K562 (cell line): Measurements from ENCODE around the gene KITLG. TPM values are rescaled to one million over a fixed set of nuclear protein-coding genes. Genes with fewer than 3 reads are reported as not detected.

ENCODE experiments used
- ATAC-seq: fragments of 200-7000 bp; cut with Tn5 transposase; 3 replicates; pipeline ENCODE4 v1.9.1; 2020; ENCODE audit warnings: moderate library complexity
- BruUV-seq: library from RNA; stranded (reverse); fragments of 400-500 nt; replicated peaks from 2 replicates; lab custom pipeline; 2021; lab: Mats Ljungman, UMichigan
- CTCF ChIA-PET: fragments of 300-600 bp; formaldehyde crosslinking; extraction: SDS; loops from one replicate; lab custom pipeline; 2021; ENCODE audit warnings: low intra/inter-chr PET ratio; lab: Yijun Ruan, JAX
- POLR2A ChIA-PET: fragments of 300-600, 350-650 bp; sonication (Branson Sonifier 250); formaldehyde crosslinking; extraction: SDS; loops from one replicate; lab custom pipeline; 2021; ENCODE audit warnings: antibody characterized with exemption, inconsistent platforms; lab: Yijun Ruan, JAX
- DNase-seq, 4 experiments: peaks; one replicate each; pipeline versions ENCODE4 v3.0.0 to v3.0.0-alpha.2; 2011 to 2018; ENCODE audit warnings: low spot score in 3 of 4, mixed read lengths in 3 of 4; ENCODE audit errors: extremely low read depth in 1 of 4
- FAIRE-seq: peaks from 2 replicates; lab custom pipeline; 2011; peaks lifted over from hg19 to GRCh38; lab: Jason Lieb, UNC
- H2AFZ ChIP-seq: 2 replicates; pipeline ENCODE4 v1.6.0; 2011; ENCODE audit warnings: low read depth, low read length, control low read depth, inconsistent platforms
- H3K27ac ChIP-seq: fragments of 200-600 bp; 3 replicates; pipeline ENCODE4 v1.8.0; 2011; ENCODE audit warnings: low read depth, mild to moderate bottlenecking, control low read depth, inconsistent platforms, low read length, moderate library complexity, mixed read lengths; ENCODE audit errors: extremely low read depth
- H3K27me3 ChIP-seq, 2 experiments: fragments of 300-600 bp in 1 of 2; 2 replicates in 1 of 2; 3 replicates in 1 of 2; pipeline versions ENCODE4 v1.6.0 to v1.8.0; 2011; ENCODE audit warnings: inconsistent platforms in 2 of 2, low read length in 2 of 2, mild to moderate bottlenecking in 1 of 2, mixed read lengths in 1 of 2, moderate library complexity in 1 of 2; ENCODE audit not compliant: control insufficient read depth in 2 of 2, insufficient read depth in 2 of 2
- H3K36me3 ChIP-seq: fragments of 300-600 bp; 3 replicates; pipeline ENCODE4 v1.8.0; 2011; ENCODE audit warnings: mild to moderate bottlenecking, low read length, inconsistent platforms; ENCODE audit not compliant: control insufficient read depth, insufficient read depth
- H3K4me1 ChIP-seq, 2 experiments: fragments of 200-600 bp in 1 of 2; replicated peaks in 1 of 2; 2 replicates in 1 of 2; 3 replicates in 1 of 2; pipeline versions ENCODE4 v1.5.1 to v1.8.0; 2011; ENCODE audit warnings: inconsistent platforms in 2 of 2, low read length in 2 of 2, mild to moderate bottlenecking in 1 of 2, mixed read lengths in 1 of 2, moderate library complexity in 1 of 2; ENCODE audit not compliant: control insufficient read depth in 2 of 2, insufficient read depth in 2 of 2
- H3K4me2 ChIP-seq: 2 replicates; pipeline ENCODE4 v1.6.1; 2011; ENCODE audit warnings: low read length, control low read depth, inconsistent platforms, mixed read lengths; ENCODE audit not compliant: insufficient read depth
- H3K4me3 ChIP-seq: fragments of 200-600 bp; sonication (generic), shearing (Covaris generic); 2 replicates; pipeline ENCODE4 v1.5.1; 2016; ENCODE audit warnings: control low read depth, inconsistent platforms
- H3K79me2 ChIP-seq: fragments of 200-600 bp; 3 replicates; pipeline ENCODE4 v1.8.0; 2011; ENCODE audit warnings: low read length, inconsistent platforms; ENCODE audit not compliant: control insufficient read depth, insufficient read depth
- H3K9ac ChIP-seq, 2 experiments: 2 replicates each; pipeline versions ENCODE4 v1.6.0 to v1.6.1; 2011; ENCODE audit warnings: low read depth in 2 of 2, low read length in 2 of 2, control low read depth in 1 of 2, inconsistent platforms in 1 of 2, mild to moderate bottlenecking in 1 of 2, mixed read lengths in 1 of 2; ENCODE audit not compliant: insufficient read depth in 1 of 2
- H3K9me1 ChIP-seq: one replicate; pipeline ENCODE4 v1.6.0; 2011; ENCODE audit warnings: inconsistent platforms, mild to moderate bottlenecking, low read length, moderate library complexity; ENCODE audit not compliant: control insufficient read depth, insufficient read depth
- H3K9me3 ChIP-seq: replicated peaks from 2 replicates; pipeline ENCODE4 v1.5.1; 2011; ENCODE audit warnings: low read depth, low read length, inconsistent platforms; ENCODE audit not compliant: control insufficient read depth, insufficient read depth
- H4K20me1 ChIP-seq: replicated peaks from 2 replicates; pipeline ENCODE4 v1.6.1; 2011; ENCODE audit warnings: low read length, inconsistent platforms, mixed read lengths; ENCODE audit not compliant: control insufficient read depth, insufficient read depth
- DDX20 ChIP-seq: fragments of 450-650 bp; IDR thresholded peaks from 2 replicates; pipeline ENCODE4 v1.6.1; 2016; ENCODE audit warnings: missing genetic modification characterization, low read depth, mild to moderate bottlenecking, missing compliant biosample characterization, moderate library complexity
- DLX4 ChIP-seq: fragments of 250-450 bp; sonication (Bioruptor Pico); IDR thresholded peaks from 2 replicates; pipeline ENCODE4 v1.6.1; 2021; ENCODE audit warnings: mild to moderate bottlenecking
- E2F5 ChIP-seq: sonication (generic); formaldehyde crosslinking; IDR thresholded peaks from 2 replicates; pipeline ENCODE4 v1.8.0; 2022; ENCODE audit warnings: mild to moderate bottlenecking, missing genetic modification reagents
- GTF3C2 ChIP-seq: IDR thresholded peaks from 3 replicates; pipeline ENCODE4 v1.6.1; 2011; ENCODE audit warnings: borderline replicate concordance, mild to moderate bottlenecking, moderate library complexity; ENCODE audit not compliant: insufficient read length; ENCODE audit errors: extremely low read depth
- MTF1 ChIP-seq: fragments of 250-450 bp; sonication (Bioruptor Pico); IDR thresholded peaks from 2 replicates; pipeline ENCODE4 v1.9.0; 2021; ENCODE audit warnings: moderate library complexity, mild to moderate bottlenecking, inconsistent platforms, borderline replicate concordance
- NBN ChIP-seq: fragments of 450-650 bp; IDR thresholded peaks from 2 replicates; pipeline ENCODE4 v1.6.1; 2016; ENCODE audit warnings: low read depth, mild to moderate bottlenecking
- NCOA2 ChIP-seq, 2 experiments: fragments of 450-650 bp; IDR thresholded peaks; 2 replicates each; pipeline ENCODE4 v1.6.1; 2018; ENCODE audit warnings: mild to moderate bottlenecking in 2 of 2, moderate library complexity in 1 of 2; ENCODE audit not compliant: partially characterized antibody in 2 of 2
- NFE2 ChIP-seq: IDR thresholded peaks from 2 replicates; pipeline ENCODE4 v1.6.1; 2014; ENCODE audit warnings: antibody characterized with exemption, low read depth
- RBFOX2 ChIP-seq: fragments of 200-400 bp; formaldehyde crosslinking; IDR thresholded peaks from 2 replicates; pipeline ENCODE4 v1.6.1; 2017; ENCODE audit warnings: low read depth, mild to moderate bottlenecking, low read length, moderate library complexity
- RBM14 ChIP-seq: fragments of 200-400 bp; formaldehyde crosslinking; IDR thresholded peaks from 2 replicates; pipeline ENCODE4 v1.6.1; 2018; ENCODE audit warnings: low read depth, mild to moderate bottlenecking, low read length, moderate library complexity, borderline replicate concordance; ENCODE audit not compliant: insufficient read depth
- RFX5 ChIP-seq: IDR thresholded peaks from 2 replicates; pipeline ENCODE4 v1.6.1; 2011; ENCODE audit warnings: low read depth, mild to moderate bottlenecking, improper control_type of control experiment, low read length
- RUNX1 ChIP-seq: sonication (generic); IDR thresholded peaks from 2 replicates; pipeline ENCODE4 v1.6.1; 2016; ENCODE audit warnings: antibody characterized with exemption, low read depth
- SMAD4 ChIP-seq: fragments of 250-450 bp; sonication (Bioruptor Pico); conservative IDR thresholded peaks from 2 replicates; pipeline ENCODE4 v1.8.0; 2021; ENCODE audit warnings: inconsistent platforms, mild to moderate bottlenecking, moderate library complexity
- USF1 ChIP-seq: sonication (generic); formaldehyde crosslinking; IDR thresholded peaks from 2 replicates; pipeline ENCODE4 v1.9.0; 2022; ENCODE audit warnings: mild to moderate bottlenecking, missing genetic modification reagents
- ZC3H11A ChIP-seq: IDR thresholded peaks from 2 replicates; pipeline ENCODE4 v1.6.1; 2012; ENCODE audit warnings: low read depth, low read length, improper control_type of control experiment
- ZNF354B ChIP-seq: fragments of 250-450 bp; sonication (Bioruptor Pico); IDR thresholded peaks from 2 replicates; pipeline ENCODE4 v1.4.0; 2020
- WGBS: fragments of 100-300 bp; shearing (Covaris generic); methylation state at CpG from one replicate; pipeline ENCODE4 v1.1.6; 2016; ENCODE audit warnings: low coverage, mixed read lengths; ENCODE audit not compliant: insufficient coverage; ENCODE audit errors: missing lambda C conversion rate; 5-methylcytosine and 5-hydroxymethylcytosine counted together
- in situ Hi-C: fragments of 300-500 bp; cut with MboI; formaldehyde crosslinking; loops from 4 replicates; pipeline ENCODE4 v1.15.0; 2018; ENCODE audit warnings: inconsistent platforms, mixed read lengths
- intact Hi-C: fragments of 100-400 bp; cut with micrococcal nuclease; formaldehyde crosslinking; loops from 2 replicates; pipeline ENCODE4 v1.14.2; 2022
- polyA plus RNA-seq, 8 experiments: library from polyadenylated mRNA; depleted of rRNA in 4 of 8; stranded (reverse) in 5 of 8; unstranded in 3 of 8; fragments of >200 nt; fragmentation: Nextera tagmentation in 2 of 8; fragmentation: Illumina TruSeq in 1 of 8; extraction: Ambion mirVana in 2 of 8; extraction: Trizol in 1 of 8; gene quantifications; 2 replicates each; pipeline versions ENCODE4 v1.2.1 to v1.2.3, GENCODE V29; 2011 to 2014; ENCODE audit warnings: inconsistent platforms in 1 of 8, missing spikeins in 1 of 8
- total RNA-seq, 7 experiments: library from RNA; depleted of rRNA in 6 of 7; stranded (reverse); fragments of >200 nt in 6 of 7; fragmentation: Illumina TruSeq in 2 of 7; extraction: Trizol in 2 of 7; gene quantifications; 2 replicates each; pipeline versions ENCODE4 v1.2.1 to v1.2.3, GENCODE V29; 2011 to 2021; ENCODE audit warnings: low replicate concordance in 1 of 7

The KITLG gene
- total and polyA plus RNA-seq, 9 of the 15 experiments (the other 6 are each of a cell fraction or from before 2014, with no cell fraction given) = 0.04 to 0.09 (median 0.04) TPM; not detected in 6

GRCh38 chr12:88509851-88510250, 70.4 kb downstream of the KITLG start (continued):
- no peak for TF ChIP-seq ZNF354B
- TF ChIP-seq RBFOX2 = no peak
- no peak for TF ChIP-seq RFX5
- TF ChIP-seq RUNX1 = no peak
- TF ChIP-seq GTF3C2 = no peak
- no peak for TF ChIP-seq SMAD4 (CRISPR knock-in tag)
- no peak for TF ChIP-seq DLX4 (CRISPR knock-in tag)

GRCh38 chr12:88509347-88509746, 70.9 kb downstream of the KITLG start:
- Histone ChIP-seq H2AFZ (no peak overlapping the region), H3K79me2 (no peaks in the 10 kb centered on the region), H3K9me3 (no peaks in the 10 kb centered on the region), H4K20me1 (no peaks in the 10 kb centered on the region), H3K27ac (no peak overlapping the region), H3K9me1 (no peaks in the 10 kb centered on the region), H3K9ac (no peak overlapping the region), H3K27me3 (no peaks in the 10 kb centered on the region), H3K4me3 (no peak overlapping the region), H3K4me1 (no peaks in the 10 kb centered on the region), H3K36me3 (no peaks in the 10 kb centered on the region), H3K4me2 (no peak overlapping the region)
- CTCF ChIA-PET = no interaction called here
- ATAC-seq = no peak
- DNase-seq = no peak
- POLR2A ChIA-PET = no interaction called here
- intact Hi-C loops = no loop called here
- FAIRE-seq = no peak
- BruUV-seq = no TSS peak
- in situ Hi-C loops = no loop called here
- TF ChIP-seq USF1 (CRISPR knock-in tag) (no peak), NCOA2 (IDR thresholded peaks at IDR 0.05; ENCODE audit: partially characterized antibody in 2 of 2) (no peak), E2F5 (CRISPR knock-in tag) (no peak), RBM14 (no peak), DDX20 (tag) (no peak), NBN (no peak), ZC3H11A (no peak), NFE2 (no peak), MTF1 (CRISPR knock-in tag) (no peak)
- WGBS = 11% methylated on average over 5 of the region's 5 CpGs
